OCI-LY1 (cell line): ENCODE measurements around the gene TNFRSF1A.
A peak's percentile ranks its signal among the peaks of the same experiment; 100 is the strongest.

Source experiments
- H2AFZ ChIP-seq: fragments of 200-600 bp; sonication (generic), shearing (Covaris generic); 2 replicates; pipeline ENCODE4 v1.6.0; 2014; ENCODE audit warnings: antibody characterized with exemption, mild to moderate bottlenecking, low read length
- H3F3A ChIP-seq: fragments of 200-600 bp; sonication (generic), shearing (Covaris generic); 2 replicates; pipeline ENCODE4 v1.6.0; 2014; ENCODE audit warnings: mild to moderate bottlenecking, antibody characterized with exemption, low read length, moderate library complexity; ENCODE audit not compliant: insufficient read depth
- H3K27ac ChIP-seq: fragments of 200-600 bp; sonication (generic); 2 replicates; pipeline ENCODE4 v1.5.1; 2014; ENCODE audit warnings: low read length, mixed run types, mild to moderate bottlenecking, low read depth; ENCODE audit not compliant: poor library complexity, severe bottlenecking
- H3K27me3 ChIP-seq: fragments of 200-600 bp; sonication (generic); 2 replicates; pipeline ENCODE4 v1.6.0; 2014; ENCODE audit warnings: antibody characterized with exemption, mild to moderate bottlenecking, low read length, moderate library complexity; ENCODE audit not compliant: insufficient read depth
- H3K36me3 ChIP-seq: fragments of 200-600 bp; sonication (generic); 2 replicates; pipeline ENCODE4 v1.6.1; 2014; ENCODE audit warnings: mild to moderate bottlenecking, antibody characterized with exemption, low read length, moderate library complexity, mixed read lengths; ENCODE audit not compliant: insufficient read depth
- H3K4me1 ChIP-seq: fragments of 200-600 bp; sonication (generic); 2 replicates; pipeline ENCODE4 v1.5.1; 2014; ENCODE audit warnings: mild to moderate bottlenecking, low read length, moderate library complexity; ENCODE audit not compliant: insufficient read depth, severe bottlenecking
- H3K4me2 ChIP-seq: fragments of 200-600 bp; sonication (generic), shearing (Covaris generic); 2 replicates; pipeline ENCODE4 v1.6.1; 2014; ENCODE audit warnings: low read length
- H3K4me3 ChIP-seq: fragments of 200-600 bp; sonication (generic); 2 replicates; pipeline ENCODE4 v1.5.1; 2014; ENCODE audit warnings: low read length, low read depth, mild to moderate bottlenecking, mixed read lengths; ENCODE audit not compliant: poor library complexity, severe bottlenecking
- H3K79me2 ChIP-seq: fragments of 200-600 bp; shearing (Covaris generic); 2 replicates; pipeline ENCODE4 v1.6.1; 2016; ENCODE audit warnings: mixed run types, low read length, mixed read lengths; ENCODE audit not compliant: insufficient read depth
- H3K9ac ChIP-seq: fragments of 200-600 bp; sonication (generic), shearing (Covaris generic); 2 replicates; pipeline ENCODE4 v1.6.1; 2014; ENCODE audit warnings: mild to moderate bottlenecking, low read length, mixed read lengths
- H3K9me2 ChIP-seq: fragments of 200-600 bp; sonication (generic), shearing (Covaris generic); 2 replicates; pipeline ENCODE4 v1.6.1; 2014; ENCODE audit warnings: low read depth, mild to moderate bottlenecking, low read length, mixed read lengths
- H3K9me3 ChIP-seq: fragments of 200-600 bp; shearing (Covaris generic); 2 replicates; pipeline ENCODE4 v1.6.1; 2014; ENCODE audit warnings: low read length, mixed read lengths
- H4K20me1 ChIP-seq: fragments of 200-600 bp; sonication (generic), shearing (Covaris generic); 2 replicates; pipeline ENCODE4 v1.6.0; 2016; ENCODE audit warnings: mild to moderate bottlenecking, low read length; ENCODE audit not compliant: insufficient read depth
- CTCF ChIP-seq: fragments of 200-600 bp; sonication (generic), shearing (Covaris generic); IDR thresholded peaks from 2 replicates; pipeline ENCODE4 v1.5.1; 2017; ENCODE audit warnings: mild to moderate bottlenecking, antibody characterized with exemption, low read length, moderate library complexity, mixed read lengths
- EZH2 ChIP-seq: fragments of 200-600 bp; sonication (generic), shearing (Covaris generic); IDR thresholded peaks from 2 replicates; pipeline ENCODE4 v1.8.0; 2017; ENCODE audit warnings: borderline replicate concordance, mixed run types, mild to moderate bottlenecking, antibody characterized with exemption, low read length, moderate library complexity, mixed read lengths

TNFRSF1A gene

GRCh38 chr12:6279256-6279628 lies 62.6 kb downstream of the TNFRSF1A start:
- Histone ChIP-seq H3K27me3 (peaks cover 8% of the 10 kb centered on the region; the same call in 1 of the 2 replicates), H3K27ac (no peak overlapping the region), H3K4me2 (peak overlapping the region; percentile 82; the same call in 1 of the 2 replicates), H4K20me1 (no peaks in the 10 kb centered on the region), H3K9ac (no peak overlapping the region), H3K79me2 (no peaks in the 10 kb centered on the region), H3F3A (no peaks in the 10 kb centered on the region), H2AFZ (no peak overlapping the region), H3K4me1 (peaks cover 14% of the 10 kb centered on the region), H3K9me3 (no peaks in the 10 kb centered on the region), H3K36me3 (no peaks in the 10 kb centered on the region), H3K4me3 (no peak overlapping the region), H3K9me2 (no peaks in the 10 kb centered on the region)
- TF ChIP-seq CTCF = no peak
- no peak for TF ChIP-seq EZH2
